ENCODE measurements around the gene GPR176.

Gene GPR176, protein sequence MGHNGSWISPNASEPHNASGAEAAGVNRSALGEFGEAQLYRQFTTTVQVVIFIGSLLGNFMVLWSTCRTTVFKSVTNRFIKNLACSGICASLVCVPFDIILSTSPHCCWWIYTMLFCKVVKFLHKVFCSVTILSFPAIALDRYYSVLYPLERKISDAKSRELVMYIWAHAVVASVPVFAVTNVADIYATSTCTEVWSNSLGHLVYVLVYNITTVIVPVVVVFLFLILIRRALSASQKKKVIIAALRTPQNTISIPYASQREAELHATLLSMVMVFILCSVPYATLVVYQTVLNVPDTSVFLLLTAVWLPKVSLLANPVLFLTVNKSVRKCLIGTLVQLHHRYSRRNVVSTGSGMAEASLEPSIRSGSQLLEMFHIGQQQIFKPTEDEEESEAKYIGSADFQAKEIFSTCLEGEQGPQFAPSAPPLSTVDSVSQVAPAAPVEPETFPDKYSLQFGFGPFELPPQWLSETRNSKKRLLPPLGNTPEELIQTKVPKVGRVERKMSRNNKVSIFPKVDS

DNA sequence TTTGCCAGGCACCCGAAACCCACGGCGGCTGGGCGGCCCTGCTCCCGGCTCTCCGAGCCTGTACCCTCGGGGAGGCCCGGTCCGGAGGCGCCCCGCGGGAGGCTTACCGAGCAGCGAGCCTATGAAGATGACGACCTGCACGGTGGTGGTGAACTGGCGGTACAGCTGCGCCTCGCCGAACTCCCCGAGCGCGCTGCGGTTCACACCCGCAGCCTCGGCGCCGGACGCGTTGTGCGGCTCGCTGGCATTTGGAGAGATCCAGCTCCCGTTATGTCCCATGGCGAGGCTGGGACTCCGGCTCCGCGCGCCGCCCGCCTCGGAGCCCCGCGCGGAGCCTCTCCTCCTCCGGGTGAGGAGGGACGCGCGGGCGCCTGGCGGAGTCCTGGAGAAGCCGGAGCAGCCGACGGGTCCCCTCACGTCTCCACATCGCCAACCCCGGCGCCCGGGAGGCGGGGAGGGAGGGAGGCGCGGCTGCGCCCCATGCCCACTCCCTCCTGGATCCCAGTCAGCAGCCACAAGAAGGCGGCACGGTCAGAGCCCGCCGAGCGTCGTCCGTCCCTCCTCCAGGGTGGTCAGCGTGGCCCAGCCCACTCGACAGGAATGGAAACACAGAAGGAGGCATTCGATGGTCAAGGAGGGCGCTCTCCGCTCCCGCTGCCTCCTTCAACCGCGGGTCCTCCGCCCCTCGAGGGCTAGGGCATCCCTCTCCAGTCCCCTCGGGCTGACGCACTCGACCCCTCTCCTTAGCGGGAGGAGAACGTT is at the start of gene GPR176:
GPR176 (minus strand) TSS at position 519 of the 762 bp plus-strand sequence; CDS start at position 279, 240 bp downstream.
- no peak for DNase-seq (ENCODE audit: low read depth in 2 of 2)

DNA sequence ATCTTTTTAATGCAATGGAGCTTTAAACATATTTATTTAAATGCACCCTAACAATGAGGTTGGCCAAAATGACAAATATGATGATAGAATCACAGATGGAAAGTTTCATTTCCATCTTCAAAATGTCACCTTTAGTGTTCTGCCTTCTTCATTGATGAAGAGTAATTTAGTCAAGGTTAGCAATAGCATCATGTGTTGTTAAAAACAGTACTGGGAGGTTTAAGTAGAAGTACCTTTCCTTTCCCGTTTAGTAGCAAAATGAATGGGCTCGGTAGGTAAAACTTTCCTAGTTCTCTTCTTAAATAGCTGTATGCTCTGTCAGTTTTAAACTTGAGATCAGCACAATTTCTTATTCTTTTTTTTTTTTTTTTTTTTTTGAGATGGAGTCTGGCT is 48.9 kb upstream of the GPR176 start:
- no peak for DNase-seq (ENCODE audit: low read depth in 2 of 2)

DNA sequence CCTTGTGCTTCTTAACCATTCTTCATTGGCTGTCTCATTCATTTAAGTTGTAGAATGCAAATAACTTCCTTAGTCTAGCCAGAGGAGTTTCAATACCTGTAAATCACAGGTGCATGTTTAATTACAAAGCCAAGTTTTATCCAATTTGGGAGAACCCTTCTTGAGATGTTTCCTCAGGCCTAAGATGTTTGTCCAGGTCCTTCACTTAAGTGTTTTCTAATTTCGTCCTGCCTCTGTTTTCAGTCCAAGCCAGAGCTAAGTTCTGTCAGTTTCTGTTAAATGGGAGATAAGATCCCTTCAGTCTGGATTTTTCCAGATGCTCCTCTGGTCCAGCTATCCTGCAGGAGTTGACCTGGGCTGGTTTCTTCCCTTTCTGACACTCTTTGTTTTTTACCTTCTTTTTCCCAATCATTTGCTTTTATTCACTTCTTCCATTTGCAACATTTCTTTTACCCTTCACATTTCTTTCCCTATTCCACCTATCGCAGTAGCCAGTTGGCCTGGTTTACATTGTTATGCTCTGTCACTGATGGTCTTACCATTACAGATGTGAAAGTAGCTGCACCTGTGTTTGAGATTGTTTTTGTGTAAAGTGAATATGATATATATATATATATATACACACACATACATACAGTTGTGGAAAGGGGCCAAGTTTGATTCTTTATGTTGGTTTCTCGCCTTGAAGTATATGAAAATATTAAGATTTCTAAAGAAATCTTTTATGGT is 48.4 kb upstream of the GPR176 start:
- no peak for DNase-seq (ENCODE audit: low read depth in 2 of 2)

DNA sequence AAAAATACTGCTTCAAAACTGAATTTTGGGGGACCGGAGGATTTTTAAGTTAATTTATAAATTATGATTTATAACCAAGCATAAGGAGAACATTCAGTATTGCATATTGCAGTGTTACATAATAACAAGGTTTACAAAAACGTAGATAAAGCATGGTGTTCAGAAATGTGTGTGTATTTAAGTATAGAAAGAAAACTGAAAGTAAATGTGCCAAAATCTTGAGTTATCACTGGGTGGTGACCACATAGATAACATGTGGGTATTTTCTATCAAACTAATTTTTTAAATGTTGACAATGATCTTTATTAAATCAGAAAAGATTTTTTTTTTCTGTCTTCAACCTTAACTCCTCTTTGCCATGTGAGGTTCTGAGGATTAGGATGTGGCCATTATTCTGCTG is 46.5 kb upstream of the GPR176 start:
- DNase-seq (ENCODE audit: low read depth in 2 of 2): no peak

DNA sequence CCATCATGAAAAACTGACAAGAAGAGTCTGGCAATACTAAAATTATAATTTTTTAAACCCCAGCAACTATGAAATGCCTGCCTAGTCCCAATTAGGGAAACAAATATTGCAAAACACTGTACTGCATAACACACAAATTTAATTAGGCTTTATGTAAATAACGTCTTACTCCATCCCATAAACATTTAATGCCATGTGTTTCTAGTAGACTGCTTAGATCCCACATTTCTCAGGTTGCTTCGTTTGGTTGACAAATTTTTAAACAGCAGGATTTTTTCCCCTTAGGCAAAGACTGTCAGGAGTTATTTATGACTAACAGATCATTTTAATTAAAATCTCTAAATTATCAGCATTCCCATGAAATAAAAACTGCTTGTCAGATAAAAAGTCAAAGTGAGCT is 43.7 kb upstream of the GPR176 start:
- DNase-seq (ENCODE audit: low read depth in 2 of 2): no peak

DNA sequence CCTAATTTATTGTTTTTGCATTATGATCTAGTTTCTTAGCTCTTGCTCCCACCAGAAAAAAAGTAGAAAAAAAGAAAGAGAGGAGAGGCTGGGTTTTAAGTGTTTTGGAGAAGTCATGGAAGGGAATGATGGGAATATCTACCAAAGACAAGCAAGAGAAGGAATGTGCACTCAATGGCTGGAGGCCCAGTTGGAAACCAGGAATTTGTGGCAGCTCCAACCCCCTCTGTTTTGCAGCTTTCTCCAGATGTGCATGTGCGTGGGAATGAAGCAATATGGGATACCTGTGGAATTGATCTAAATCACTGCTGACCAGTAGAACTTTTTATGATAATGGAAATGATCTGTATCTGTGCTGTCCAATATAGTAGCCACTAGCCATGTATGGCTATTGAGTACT is 41.0 kb upstream of the GPR176 start:
- DNase-seq (ENCODE audit: low read depth in 2 of 2): no peak

DNA sequence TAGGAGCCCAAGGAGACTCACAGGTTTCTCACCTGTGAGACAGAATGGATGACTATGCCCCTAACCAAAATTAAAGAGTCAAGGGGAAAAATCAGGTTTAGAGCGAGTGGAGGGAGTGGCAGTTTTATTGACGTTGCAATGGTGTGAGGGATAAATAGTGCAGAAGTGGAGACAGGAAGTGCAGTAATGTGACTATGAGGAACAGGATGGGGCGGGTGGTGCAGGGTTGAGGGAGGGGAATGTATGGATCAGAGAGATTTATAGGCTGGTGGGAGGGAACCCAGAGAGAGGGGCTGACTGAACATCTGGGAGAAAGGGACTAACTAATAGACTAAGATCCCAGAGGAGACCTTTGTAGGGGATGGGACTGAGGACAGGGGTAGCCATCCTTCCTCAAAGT is 40.3 kb upstream of the GPR176 start:
- DNase-seq (ENCODE audit: low read depth in 2 of 2): no peak

DNA sequence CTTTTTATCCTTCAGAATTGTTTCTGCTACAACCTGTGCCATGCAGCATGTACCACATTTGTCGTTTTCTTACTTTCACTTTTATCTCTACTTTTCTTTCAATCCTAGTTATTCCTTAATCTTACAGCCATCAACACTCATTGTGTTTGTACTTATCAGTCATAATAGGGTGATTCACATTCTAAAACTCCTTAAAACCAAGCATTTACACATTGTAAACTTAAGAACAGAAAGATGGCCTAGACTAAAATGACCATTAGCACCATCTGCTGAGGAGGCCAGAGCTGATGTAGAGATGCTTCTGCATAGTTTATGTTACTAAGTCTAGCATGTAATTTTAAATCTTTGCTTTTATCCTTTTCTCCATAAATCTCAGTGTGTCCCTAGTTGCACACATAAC is 39.3 kb upstream of the GPR176 start:
- DNase-seq (ENCODE audit: low read depth in 2 of 2): no peak

DNA sequence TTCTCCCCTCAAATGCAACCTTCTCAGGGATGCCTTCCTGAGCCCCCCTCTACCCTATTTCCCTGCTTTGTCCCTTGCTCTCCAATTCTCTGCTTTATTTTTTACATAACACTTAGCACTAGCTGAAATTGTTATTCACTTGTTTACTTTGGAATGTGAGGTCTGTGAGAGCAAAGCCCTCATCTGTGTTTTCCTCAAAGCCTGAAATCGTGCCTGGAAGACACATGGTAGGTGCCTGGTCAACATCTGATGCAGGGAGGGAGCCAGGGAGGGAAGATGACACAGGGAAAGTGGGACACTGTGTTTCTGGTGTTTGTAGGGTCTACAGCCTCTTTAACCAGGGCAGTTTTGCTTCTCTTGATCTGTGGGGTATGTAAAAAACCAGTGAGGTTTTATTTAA is 37.4 kb upstream of the GPR176 start:
- DNase-seq (ENCODE audit: low read depth in 2 of 2): no peak

DNA sequence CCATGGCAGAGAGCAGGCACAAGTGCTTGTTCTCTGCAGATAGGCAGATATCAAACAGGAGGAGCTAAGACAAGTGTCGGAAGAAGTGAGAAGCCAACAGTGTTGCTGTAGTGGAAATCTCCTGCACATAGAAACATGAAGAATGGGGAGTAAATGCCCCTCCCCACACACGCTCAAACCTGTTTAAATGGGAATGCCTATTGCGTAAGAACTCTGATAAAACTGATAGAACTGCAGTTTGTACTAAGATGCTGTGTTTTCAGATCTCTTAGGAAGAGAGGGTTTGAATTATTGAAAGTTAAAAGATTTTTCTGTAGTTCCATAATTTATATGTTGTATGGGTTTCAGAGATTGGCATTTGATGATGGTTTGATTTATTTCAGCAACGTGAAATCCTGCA is 33.5 kb upstream of the GPR176 start:
- DNase-seq (ENCODE audit: low read depth in 2 of 2): no peak

DNA sequence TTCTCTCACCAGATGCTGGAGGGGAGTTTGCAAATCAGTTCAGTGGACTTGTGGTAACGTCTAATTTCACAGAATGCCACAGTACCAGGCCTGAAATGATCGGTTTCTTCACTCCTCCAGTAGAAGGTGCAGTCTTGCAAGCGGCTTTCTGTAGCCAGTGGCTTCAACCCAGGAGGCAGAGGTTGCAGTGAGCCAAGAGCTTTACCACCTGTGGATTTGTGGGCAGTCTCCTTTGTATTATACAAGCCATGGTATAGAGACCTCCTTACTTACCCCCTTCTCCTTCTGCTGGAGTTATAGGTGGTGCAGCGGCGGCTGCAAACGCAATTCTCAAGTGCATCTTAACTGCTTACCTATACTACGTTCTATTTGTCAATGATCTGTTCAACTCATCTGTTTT is 31.5 kb upstream of the GPR176 start:
- DNase-seq (ENCODE audit: low read depth in 2 of 2): no peak

DNA sequence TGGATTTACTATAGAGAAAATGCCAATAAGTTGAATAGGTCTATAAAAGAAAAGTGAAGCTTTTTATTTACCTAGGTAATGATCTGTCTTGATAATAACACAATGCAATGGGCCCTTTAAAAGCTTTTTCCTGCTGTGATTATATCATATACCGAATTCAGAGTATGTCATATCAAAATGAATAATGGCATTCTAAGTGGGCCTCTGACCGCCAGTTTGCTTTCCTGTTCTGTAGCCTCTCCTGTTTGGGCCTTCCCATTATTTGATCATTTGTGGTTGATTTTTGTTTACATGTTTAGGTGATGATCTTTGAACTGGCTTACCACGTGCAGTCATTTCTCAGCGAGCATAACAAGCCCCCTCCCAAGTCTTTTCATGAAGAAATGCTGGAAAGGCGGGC is 28.8 kb upstream of the GPR176 start:
- no peak for DNase-seq (ENCODE audit: low read depth in 2 of 2)

DNA sequence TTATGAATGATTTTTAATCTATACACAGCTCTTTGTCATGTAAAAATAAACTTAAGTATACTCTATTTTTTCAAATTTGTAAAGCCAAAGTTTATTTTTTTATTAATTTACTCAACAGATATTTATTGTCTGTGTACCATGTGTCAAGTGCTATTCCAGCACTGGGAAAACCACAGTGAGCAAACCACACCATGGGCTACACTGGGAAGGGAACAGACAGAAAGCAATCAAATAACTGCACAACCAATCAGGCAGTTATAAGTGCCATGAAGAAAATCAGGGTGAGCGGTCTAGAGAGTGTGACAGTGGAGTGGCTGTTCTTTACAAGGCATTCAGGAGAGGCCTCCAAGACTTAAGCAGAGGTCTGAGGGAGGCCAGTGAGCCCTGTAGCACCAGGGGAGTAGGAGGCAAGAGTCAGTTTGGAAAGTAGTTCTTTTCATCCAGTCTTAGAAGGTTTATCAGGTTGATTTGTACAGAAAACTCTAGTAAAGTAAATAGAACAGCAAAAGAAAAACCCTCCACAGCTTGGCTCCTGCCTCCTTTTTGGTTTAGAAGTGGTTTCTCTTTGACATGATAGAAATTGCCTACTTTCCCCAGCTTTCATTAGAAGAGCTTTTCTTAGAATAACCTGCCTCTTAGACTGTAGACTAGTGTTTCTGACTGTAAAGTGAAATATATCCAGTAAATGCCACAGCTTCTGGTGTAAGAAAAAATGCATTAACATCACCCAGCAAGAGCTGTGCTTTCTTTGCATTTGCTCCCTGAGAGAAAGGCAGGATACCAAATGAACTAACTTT is 27.5 kb upstream of the GPR176 start:
- no peak for DNase-seq (ENCODE audit: low read depth in 2 of 2)

DNA sequence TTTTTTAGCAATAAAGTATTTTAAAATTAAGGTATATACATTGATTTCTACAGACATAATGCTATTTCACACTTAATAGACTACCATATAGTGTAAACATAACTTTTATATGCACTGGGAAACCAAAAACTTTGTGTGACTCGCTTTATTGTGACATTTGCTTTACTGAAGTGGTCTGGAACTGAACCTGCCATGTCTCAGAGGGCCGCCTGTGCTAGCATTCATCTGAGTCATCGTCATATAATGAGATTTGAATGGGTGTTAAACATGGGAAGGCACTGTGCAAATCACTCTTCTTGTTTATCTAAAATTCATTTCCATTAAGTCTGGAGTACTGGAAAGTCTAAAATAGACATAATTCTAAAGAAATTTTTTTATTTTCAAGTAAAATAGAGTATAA is 26.8 kb upstream of the GPR176 start:
- no peak for DNase-seq (ENCODE audit: low read depth in 2 of 2)

DNA sequence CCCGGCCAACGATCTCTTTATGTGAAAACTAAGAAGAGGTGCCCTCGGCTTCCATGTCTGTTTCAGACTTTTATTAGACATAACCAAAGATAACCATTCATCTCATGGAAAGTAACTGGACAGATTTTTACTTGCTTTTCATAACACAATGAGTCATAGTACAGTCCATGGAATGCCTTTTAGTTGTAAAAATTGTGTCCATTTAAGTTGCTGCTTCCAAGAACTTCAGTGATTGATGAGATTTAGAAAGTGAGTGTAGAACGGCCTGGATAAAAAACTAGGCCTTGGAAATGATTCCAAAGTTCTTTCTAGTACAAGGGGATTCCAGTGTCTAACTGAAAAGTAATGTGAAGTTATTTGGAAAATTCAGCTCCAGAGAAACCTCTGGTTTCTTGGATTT is 24.7 kb upstream of the GPR176 start:
- no peak for DNase-seq (ENCODE audit: low read depth in 2 of 2)

DNA sequence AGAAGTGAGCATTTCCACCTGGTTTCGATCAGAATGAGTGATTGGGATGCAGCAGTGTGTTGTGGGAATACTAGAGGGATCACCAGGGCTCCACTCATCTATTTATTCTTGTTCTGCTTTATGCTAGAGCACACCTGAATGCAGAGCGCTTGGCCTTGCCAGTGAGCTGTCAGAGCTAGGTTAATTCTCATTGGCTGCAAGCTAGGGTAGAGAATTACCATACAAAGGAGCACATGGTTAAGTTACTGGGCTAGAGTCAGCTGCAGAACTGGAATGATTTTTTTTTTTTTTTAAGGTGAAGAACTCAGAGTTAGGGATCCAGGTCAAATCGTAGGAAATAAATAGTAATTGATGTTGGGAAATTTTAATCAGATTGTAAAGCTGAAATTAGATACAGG is 22.7 kb upstream of the GPR176 start:
- DNase-seq (ENCODE audit: low read depth in 2 of 2): no peak

DNA sequence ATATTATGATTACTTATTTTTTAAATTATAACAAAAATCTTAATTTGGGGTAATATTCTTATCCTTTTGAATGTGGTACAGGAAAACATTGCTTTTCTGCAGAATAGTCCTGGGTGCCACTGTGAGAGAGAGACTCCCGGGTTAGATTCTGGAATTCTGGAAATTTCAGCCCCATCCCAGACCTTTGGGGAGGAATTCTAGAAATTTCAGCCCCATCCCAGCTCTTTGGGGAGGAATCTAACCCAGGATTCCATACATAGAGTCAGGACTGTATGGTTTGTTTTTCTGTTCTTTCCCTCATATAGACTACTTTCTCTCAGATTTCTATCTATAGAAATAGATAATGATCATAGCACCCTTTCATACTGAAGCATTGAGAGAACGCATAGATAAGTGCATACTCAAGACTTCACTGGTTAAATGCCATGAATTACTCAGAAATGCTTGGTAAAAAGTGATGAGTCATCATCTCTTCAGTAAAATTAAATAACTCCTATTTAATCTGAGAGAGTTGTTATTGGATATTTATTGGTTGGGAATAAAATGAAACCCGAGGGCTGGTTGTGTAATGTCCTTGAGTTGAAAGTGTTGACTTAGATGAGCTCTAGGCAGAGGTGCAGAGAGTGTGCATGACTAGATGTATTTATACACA is 22.2 kb upstream of the GPR176 start:
- DNase-seq (ENCODE audit: low read depth in 2 of 2): no peak

DNA sequence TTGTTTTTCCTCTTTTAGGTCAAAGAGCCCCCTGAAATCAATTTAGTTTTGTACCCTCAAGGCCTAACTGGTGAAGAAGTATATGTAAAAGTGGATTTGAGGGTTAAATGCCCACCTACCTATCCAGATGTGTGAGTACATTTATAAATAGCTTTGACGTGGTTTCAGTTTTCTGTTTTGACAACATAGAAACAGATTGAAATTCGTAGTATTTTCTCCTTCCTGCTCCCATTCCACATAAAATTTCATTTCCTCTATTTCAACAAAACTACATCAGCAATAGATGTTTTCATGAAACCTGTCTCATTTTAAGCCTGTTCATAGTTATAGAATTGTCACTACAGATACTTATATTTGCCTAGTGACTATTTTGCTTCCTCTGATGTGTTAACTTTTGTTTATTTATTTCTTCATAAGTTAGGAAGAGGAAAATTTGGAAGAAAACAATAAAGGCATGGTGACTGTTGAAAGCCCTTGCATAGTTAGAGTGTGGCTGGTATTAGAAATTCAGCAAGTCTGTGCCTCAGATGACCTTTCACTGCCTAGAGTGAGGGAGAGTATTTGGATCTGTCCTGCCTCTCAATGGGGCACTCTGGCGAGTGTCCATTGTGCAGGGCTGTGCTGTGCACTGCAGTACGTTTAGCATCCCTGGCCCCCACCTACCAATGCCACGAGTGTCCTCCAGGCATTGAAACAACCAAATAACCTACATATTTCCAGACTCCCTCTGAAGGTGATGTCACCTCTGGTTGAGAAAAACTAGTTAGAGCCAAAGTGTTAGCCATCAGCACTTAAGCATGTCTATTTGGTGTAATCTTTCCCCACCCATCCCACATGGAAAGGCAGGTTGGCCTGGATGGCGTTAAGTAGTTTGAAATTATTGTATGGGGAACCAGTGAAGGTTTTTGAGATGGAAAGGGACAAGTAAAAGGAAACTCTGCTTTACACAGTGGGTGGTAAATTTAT is 19.7 kb upstream of the GPR176 start:
- DNase-seq (ENCODE audit: low read depth in 2 of 2): no peak

DNA sequence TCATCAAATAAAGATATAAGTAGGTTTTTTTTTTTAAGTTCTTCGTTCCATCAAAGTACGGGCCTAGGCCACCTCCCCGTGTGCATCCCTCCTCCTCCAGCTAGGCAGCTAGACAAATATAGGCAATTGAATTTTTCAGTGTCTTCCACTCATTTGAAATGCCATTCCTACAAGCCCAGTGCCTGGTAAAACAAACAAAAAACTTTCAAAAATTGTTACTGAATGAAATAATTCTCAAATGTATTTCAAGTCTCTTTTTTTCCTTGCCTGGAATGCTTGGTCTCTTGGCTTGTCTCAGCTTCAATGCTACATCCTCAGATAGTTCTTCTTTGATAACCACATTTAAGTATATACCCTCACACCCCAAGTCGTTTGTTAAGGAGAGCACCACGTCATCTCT is 17.6 kb upstream of the GPR176 start:
- no peak for DNase-seq (ENCODE audit: low read depth in 2 of 2)

DNA sequence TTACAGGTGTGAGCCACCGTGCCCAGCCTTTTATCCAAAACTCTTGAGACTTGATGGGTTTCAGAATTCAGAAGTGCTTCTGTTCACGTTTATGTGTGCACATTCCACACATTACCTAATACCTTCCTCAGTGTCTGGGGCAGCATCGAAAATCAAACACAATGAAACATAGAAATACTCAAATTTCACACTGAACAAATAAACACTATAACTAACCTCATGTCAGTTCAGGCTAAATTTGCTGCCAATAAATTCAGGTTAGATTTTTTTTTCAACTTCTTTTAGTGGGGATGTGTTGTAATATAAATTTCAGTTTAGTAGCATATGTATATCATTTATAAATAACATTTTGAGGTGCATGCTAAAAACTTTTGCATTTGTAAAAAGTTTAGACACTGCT is 16.6 kb upstream of the GPR176 start:
- no peak for DNase-seq (ENCODE audit: low read depth in 2 of 2)

Data from stimulated activated CD8-positive, alpha-beta memory T cell treated with anti-CD3 and anti-CD28 coated beads, Interleukin-15, amount 100 ng/mL, for 48 hours (primary cell).